Body of pancreas (tissue), 4 donors: ENCODE measurements around the gene STAT4.

Experiments used
- CTCF ChIP-seq, 7 experiments: fragments of 450-650 bp in 4 of 7; fragments of 200-600 bp in 3 of 7; sonication (generic) in 3 of 7; IDR thresholded peaks; one replicate each; pipeline ENCODE4 v1.5.1; 2016 to 2019; ENCODE audit warnings: antibody characterized with exemption in 7 of 7
- POLR2A ChIP-seq, 3 donors: fragments of 450-650 bp; IDR thresholded peaks; one replicate each; pipeline ENCODE4 v1.6.1; 2016; ENCODE audit warnings: antibody characterized with exemption in 3 of 3, mild to moderate bottlenecking in 2 of 3

- no peak for TF ChIP-seq CTCF (IDR thresholded peaks at IDR 0.05)
- TF ChIP-seq POLR2A (IDR thresholded peaks at IDR 0.05), result no peak
These were observed 143.6 kb downstream of the STAT4 start for GRCh38 chr2:191006997-191007783.
